Measurements from ENCODE around the gene OR9G1.

- TF ChIP-seq POLR2A (IDR thresholded peaks at IDR 0.05; ENCODE audit: low read length), result no peak
- TF ChIP-seq GATA1 (IDR thresholded peaks at IDR 0.05; ENCODE audit: low read depth, low read length), result no peak
Measured at GRCh38 chr11:56740107-56740506, 41.2 kb downstream of the OR9G1 start.

All from erythroblast (primary cell).